ENCODE measurements around the gene FUZ.

The FUZ gene

DNA sequence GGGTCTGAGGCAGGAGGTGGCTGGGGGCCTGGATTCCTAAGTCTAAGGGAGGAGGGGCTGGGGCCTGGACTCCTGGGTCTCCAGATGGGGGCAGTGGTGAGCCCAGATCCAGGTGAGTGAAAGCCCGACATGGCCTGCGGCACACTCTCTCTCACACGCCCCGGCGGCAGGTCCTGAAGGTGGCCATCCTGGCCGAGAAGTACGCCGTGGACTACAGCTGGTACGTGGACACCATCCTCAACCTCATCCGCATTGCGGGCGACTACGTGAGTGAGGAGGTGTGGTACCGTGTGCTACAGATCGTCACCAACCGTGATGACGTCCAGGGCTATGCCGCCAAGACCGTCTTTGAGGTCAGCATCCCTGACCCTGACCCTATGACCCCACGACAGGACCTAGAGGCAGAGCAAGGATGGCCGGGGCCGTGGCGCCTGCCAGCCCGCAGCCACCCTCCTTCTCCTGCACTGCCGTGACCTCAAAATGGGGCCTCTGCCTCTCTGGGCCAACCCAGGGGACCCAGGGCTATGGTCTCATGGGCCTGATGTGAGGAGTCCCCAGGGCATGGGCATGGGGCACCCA is 13.2 kb downstream of the FUZ start:
- no peak for TF ChIP-seq CTCF (conservative IDR thresholded peaks at IDR 0.05; ENCODE audit: low read length)
- no peak overlapping the region for H3K4me3 ChIP-seq (ENCODE audit: low read length)
- DNase-seq (ENCODE audit: low read depth), result no peak

DNA sequence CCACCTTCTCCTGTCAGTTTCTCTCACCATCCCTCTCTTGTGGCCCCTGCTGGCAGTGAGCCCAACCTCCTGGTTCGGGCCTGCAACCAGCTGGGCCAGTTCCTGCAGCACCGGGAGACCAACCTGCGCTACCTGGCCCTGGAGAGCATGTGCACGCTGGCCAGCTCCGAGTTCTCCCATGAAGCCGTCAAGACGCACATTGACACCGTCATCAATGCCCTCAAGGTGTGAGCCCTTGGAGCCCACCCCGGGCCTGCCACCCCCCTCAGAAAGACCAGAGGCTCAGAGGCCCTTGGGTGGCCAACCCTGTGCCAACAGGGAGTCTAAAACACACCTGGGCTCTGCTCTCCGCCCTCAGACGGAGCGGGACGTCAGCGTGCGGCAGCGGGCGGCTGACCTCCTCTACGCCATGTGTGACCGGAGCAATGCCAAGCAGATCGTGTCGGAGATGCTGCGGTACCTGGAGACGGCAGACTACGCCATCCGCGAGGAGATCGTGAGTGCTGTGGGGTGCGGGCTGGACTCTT is 13.8 kb downstream of the FUZ start:
- no peak for TF ChIP-seq CTCF (conservative IDR thresholded peaks at IDR 0.05; ENCODE audit: low read length)
- H3K4me3 ChIP-seq (ENCODE audit: low read length), result no peak overlapping the region
- no peak for DNase-seq (ENCODE audit: low read depth)

- no peak for TF ChIP-seq CTCF (conservative IDR thresholded peaks at IDR 0.05; ENCODE audit: low read length)
- no peak for DNase-seq (ENCODE audit: low read depth)
- no peak overlapping the region for H3K4me3 ChIP-seq (ENCODE audit: low read length)
Observed at GRCh38 chr19:49798574-49798973, 14.5 kb downstream of the FUZ start.

- TF ChIP-seq CTCF (conservative IDR thresholded peaks at IDR 0.05; ENCODE audit: low read length), result no peak
- DNase-seq (ENCODE audit: low read depth), result no peak
- H3K4me3 ChIP-seq (ENCODE audit: low read length), result no peak overlapping the region
Observed at GRCh38 chr19:49795615-49796014, 17.5 kb downstream of the FUZ start.

DNA sequence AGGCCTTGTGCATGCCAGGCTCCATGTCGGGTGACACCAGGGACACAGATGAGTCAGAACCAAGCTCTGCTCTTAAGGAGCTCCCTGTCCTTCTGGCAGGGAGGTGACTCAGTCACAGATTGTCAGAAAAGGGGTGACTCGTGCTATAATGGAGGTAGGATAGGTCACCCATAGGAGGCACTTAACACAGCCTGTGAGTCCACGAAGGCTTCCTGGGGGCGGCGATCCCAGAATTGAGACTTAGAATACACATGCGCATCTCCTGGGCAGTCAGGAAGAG is 19.6 kb downstream of the FUZ start:
- no peak overlapping the region for H3K4me3 ChIP-seq (ENCODE audit: low read length)
- DNase-seq (ENCODE audit: low read depth), result peak; percentile 12
- TF ChIP-seq CTCF (conservative IDR thresholded peaks at IDR 0.05; ENCODE audit: low read length), result no peak

GRCh38 chr19:49792829-49793560 is 20.1 kb downstream of the FUZ start:
- DNase-seq (ENCODE audit: low read depth), result no peak

More at GRCh38 chr19:49792829-49793560, 20.1 kb downstream of the FUZ start:
- H3K4me3 ChIP-seq (ENCODE audit: low read length), result no peak overlapping the region
- TF ChIP-seq CTCF (conservative IDR thresholded peaks at IDR 0.05; ENCODE audit: low read length), result no peak

Measured in AG10803 (cell line).